T-cell (primary cell): ENCODE data around the gene CNTNAP2. TPM values are rescaled to one million over a fixed set of nuclear protein-coding genes. Genes with fewer than 3 reads are reported as not detected.

ENCODE experiments used
- ATAC-seq, 4 experiments: fragments of 200-7000 bp in 3 of 4; fragments of 150-1000 bp in 1 of 4; cut with Tn5 transposase; replicated peaks in 1 of 4; 1 replicate in 3 of 4; 2 replicates in 1 of 4; pipeline ENCODE4 v1.10.0; 2021; ENCODE audit warnings: moderate library complexity in 3 of 4, mild to moderate bottlenecking in 2 of 4, moderate number of reproducible peaks in 1 of 4
- CTCF ChIA-PET, 2 donors: fragments of 300-600 bp; sonication (Branson Sonifier 250); formaldehyde crosslinking; loops; one replicate each; lab custom pipeline; 2022; ENCODE audit warnings: antibody characterized with exemption in 2 of 2; lab: Charles Lee
- POLR2A ChIA-PET, 2 donors: fragments of 300-600 bp; sonication (Branson Sonifier 250); formaldehyde crosslinking; loops; one replicate each; lab custom pipeline; 2022; ENCODE audit warnings: antibody characterized with exemption in 2 of 2; lab: Charles Lee
- DNase-seq, 35 experiments: peaks; one replicate each; pipeline versions ENCODE4 v3.0.0 to v3.0.0-alpha.2; 2013 to 2023
- H3K27ac ChIP-seq: one replicate; pipeline ENCODE4 v1.5.1; 2013; ENCODE audit warnings: low read length
- H3K27me3 ChIP-seq, 2 experiments: replicated peaks in 1 of 2; 1 replicate in 1 of 2; 2 replicates in 1 of 2; pipeline versions ENCODE4 v1.6.1 to v1.7.0; 2013; ENCODE audit warnings: low read length in 1 of 2, mixed read lengths in 1 of 2; ENCODE audit not compliant: control insufficient read depth in 2 of 2, insufficient read depth in 2 of 2; ENCODE audit errors: extremely low read depth in 1 of 2
- H3K36me3 ChIP-seq, 2 donors: 1 replicate in 1 of 2; 2 replicates in 1 of 2; pipeline versions ENCODE4 v1.6.1 to v1.7.0; 2013; ENCODE audit warnings: low read length in 1 of 2; ENCODE audit not compliant: control insufficient read depth in 2 of 2, insufficient read depth in 1 of 2; ENCODE audit errors: extremely low read depth in 1 of 2
- H3K4me1 ChIP-seq, 2 experiments: 1 replicate in 1 of 2; 2 replicates in 1 of 2; pipeline versions ENCODE4 v1.6.1 to v1.7.0; 2013; ENCODE audit warnings: low read length in 2 of 2, mixed read lengths in 1 of 2; ENCODE audit not compliant: insufficient read depth in 2 of 2, control insufficient read depth in 1 of 2; ENCODE audit errors: extremely low read depth in 1 of 2
- H3K4me3 ChIP-seq, 2 donors: 1 replicate in 1 of 2; 2 replicates in 1 of 2; pipeline versions ENCODE4 v1.5.1 to v1.7.0; 2013; ENCODE audit warnings: mild to moderate bottlenecking in 2 of 2, low read length in 1 of 2, moderate library complexity in 1 of 2; ENCODE audit not compliant: control insufficient read depth in 1 of 2; ENCODE audit errors: extremely low read depth in 1 of 2
- H3K9me3 ChIP-seq: 2 replicates; pipeline ENCODE4 v1.7.0; 2013
- H3K27ac Mint-ChIP-seq, 2 donors: one replicate each; pipeline ENCODE4 v1.8.0; 2020 to 2021; ENCODE audit warnings: mild to moderate bottlenecking in 2 of 2, mixed read lengths in 2 of 2
- H3K27me3 Mint-ChIP-seq, 2 donors: one replicate each; pipeline ENCODE4 v1.8.0; 2021 to 2022; ENCODE audit warnings: mixed read lengths in 2 of 2
- H3K36me3 Mint-ChIP-seq: one replicate; pipeline ENCODE4 v1.8.0; 2021; ENCODE audit warnings: mixed read lengths
- H3K4me1 Mint-ChIP-seq, 3 donors: one replicate each; pipeline ENCODE4 v1.8.0; 2020 to 2022; ENCODE audit warnings: mixed read lengths in 3 of 3, mild to moderate bottlenecking in 1 of 3
- H3K4me3 Mint-ChIP-seq, 3 donors: one replicate each; pipeline ENCODE4 v1.8.0; 2020 to 2022; ENCODE audit warnings: mild to moderate bottlenecking in 3 of 3, mixed read lengths in 3 of 3, moderate library complexity in 3 of 3
- H3K9me3 Mint-ChIP-seq, 3 donors: one replicate each; pipeline ENCODE4 v1.8.0; 2020 to 2022; ENCODE audit warnings: mixed read lengths in 3 of 3
- WGBS: methylation state at CpG from one replicate; pipeline ENCODE4 v1.1.5; 2013; ENCODE audit warnings: missing lambda C conversion rate; ENCODE audit not compliant: insufficient coverage; 5-methylcytosine and 5-hydroxymethylcytosine counted together
- total RNA-seq, 35 experiments: library from RNA in 6 of 35; stranded (reverse) in 6 of 35; fragments of 120-200 nt in 1 of 35; gene quantifications; one replicate each; pipeline versions ENCODE4 v1.2.1 to v1.2.4 and lab custom pipeline; 2013 to 2026

CNTNAP2 gene
- total RNA-seq, 5 donors from 2014 or later (not counting 1 experiment from before 2014, with no cell fraction given) = 0.15 to 0.72 (median 0.21) TPM

GRCh38 chr7:148149730-148150129 lies 2033.1 kb downstream of the CNTNAP2 start:
- no peak overlapping the region for H3K27ac ChIP-seq
- H3K4me1 Mint-ChIP-seq = no peaks in the 10 kb centered on the region
- H3K9me3 ChIP-seq = no peaks in the 10 kb centered on the region
- no peak overlapping the region for H3K4me3 Mint-ChIP-seq
- DNase-seq = no peak
- WGBS = 100% methylated on average over 1 of the region's 3 CpGs
- no peaks in the 10 kb centered on the region for H3K36me3 Mint-ChIP-seq
- no peaks in the 10 kb centered on the region for H3K4me1 ChIP-seq
- peaks cover 0 to 7% of the 10 kb centered on the region in 2 experiments for H3K27me3 ChIP-seq
- no peaks in the 10 kb centered on the region for H3K36me3 ChIP-seq
- ChIA-PET CTCF (no interaction called here), POLR2A (no interaction called here)
- ATAC-seq = no peak
- peaks cover 0 to 5% (median 0%) of the 10 kb centered on the region in 3 donors for H3K9me3 Mint-ChIP-seq
- H3K4me3 ChIP-seq = no peak overlapping the region
- no peak overlapping the region for H3K27ac Mint-ChIP-seq
- H3K27me3 Mint-ChIP-seq = peaks cover 5 to 8% of the 10 kb centered on the region in 2 donors

GRCh38 chr7:148151778-148152177 lies 2035.2 kb downstream of the CNTNAP2 start:
- Mint-ChIP-seq H3K27me3 (peaks cover 5 to 8% of the 10 kb centered on the region in 2 donors), H3K36me3 (no peaks in the 10 kb centered on the region), H3K9me3 (peaks cover 0 to 10% (median 0%) of the 10 kb centered on the region in 3 donors), H3K4me1 (no peaks in the 10 kb centered on the region), H3K4me3 (no peak overlapping the region), H3K27ac (no peak overlapping the region)
- ChIA-PET POLR2A (no interaction called here), CTCF (no interaction called here)
- Histone ChIP-seq H3K36me3 (no peaks in the 10 kb centered on the region), H3K4me3 (no peak overlapping the region), H3K27ac (no peak overlapping the region), H3K9me3 (no peaks in the 10 kb centered on the region), H3K4me1 (no peaks in the 10 kb centered on the region), H3K27me3 (peaks cover 0 to 4% of the 10 kb centered on the region in 2 experiments)
- ATAC-seq (no peak), DNase-seq (no peak)
- WGBS = 83% methylated on average over 1 of the region's 2 CpGs

GRCh38 chr7:148153616-148154284 lies 2037.1 kb downstream of the CNTNAP2 start:
- Mint-ChIP-seq H3K4me1 (no peaks in the 10 kb centered on the region), H3K9me3 (peaks cover 0 to 10% (median 0%) of the 10 kb centered on the region in 3 donors), H3K36me3 (no peaks in the 10 kb centered on the region), H3K27me3 (peaks cover 3 to 5% of the 10 kb centered on the region in 2 donors), H3K27ac (no peak overlapping the region), H3K4me3 (no peak overlapping the region)
- ChIA-PET CTCF (interaction anchor here in 1 of 2 donors (0.6 kb wide), 1 partner anchor 14 kb away, joined by 3 read pairs; no protein-coding TSS in a partner anchor), POLR2A (interaction anchor here in 1 of 2 donors (0.7 kb wide), 1 partner anchor 175 kb away, joined by 4 read pairs; no protein-coding TSS in a partner anchor)
- no peak overlapping the region for H3K27ac ChIP-seq
- DNase-seq (no peak), ATAC-seq (no peak)
- 91% methylated on average over 4 of the region's 6 CpGs for WGBS
- no peaks in the 10 kb centered on the region for H3K36me3 ChIP-seq
- no peaks in the 10 kb centered on the region for H3K4me1 ChIP-seq
- no peak overlapping the region for H3K4me3 ChIP-seq
- H3K27me3 ChIP-seq = peaks cover 0 to 4% of the 10 kb centered on the region in 2 experiments
- no peaks in the 10 kb centered on the region for H3K9me3 ChIP-seq

GRCh38 chr7:148155000-148155399 lies 2038.4 kb downstream of the CNTNAP2 start:
- no peaks in the 10 kb centered on the region for H3K4me1 Mint-ChIP-seq
- ATAC-seq (no peak), DNase-seq (no peak)
- ChIA-PET POLR2A (no interaction called here), CTCF (no interaction called here)
- Histone ChIP-seq H3K27ac (no peak overlapping the region), H3K27me3 (peaks cover 0 to 2% of the 10 kb centered on the region in 2 experiments), H3K36me3 (no peaks in the 10 kb centered on the region), H3K9me3 (no peaks in the 10 kb centered on the region), H3K4me3 (no peak overlapping the region), H3K4me1 (no peaks in the 10 kb centered on the region)
- no peak overlapping the region for H3K27ac Mint-ChIP-seq
- no peak overlapping the region for H3K4me3 Mint-ChIP-seq
- H3K36me3 Mint-ChIP-seq = no peaks in the 10 kb centered on the region
- H3K9me3 Mint-ChIP-seq = peaks cover 0 to 5% (median 0%) of the 10 kb centered on the region in 3 donors
- peaks cover 0 to 3% of the 10 kb centered on the region in 2 donors for H3K27me3 Mint-ChIP-seq
- WGBS = 67% methylated on average over 3 of the region's 9 CpGs

GRCh38 chr7:148155826-148156225 lies 2039.2 kb downstream of the CNTNAP2 start:
- POLR2A ChIA-PET = no interaction called here
- CTCF ChIA-PET = no interaction called here
- no peaks in the 10 kb centered on the region for H3K9me3 ChIP-seq
- Mint-ChIP-seq H3K4me1 (no peaks in the 10 kb centered on the region), H3K27ac (no peak overlapping the region), H3K27me3 (peaks cover 2 to 3% of the 10 kb centered on the region in 2 donors), H3K4me3 (no peak overlapping the region), H3K36me3 (no peaks in the 10 kb centered on the region), H3K9me3 (peaks cover 0 to 8% (median 0%) of the 10 kb centered on the region in 3 donors)
- 74% methylated on average over 6 of the region's 8 CpGs for WGBS
- H3K27ac ChIP-seq = no peak overlapping the region
- no peak overlapping the region for H3K4me3 ChIP-seq
- ATAC-seq (no peak), DNase-seq (no peak)
- no peaks in the 10 kb centered on the region for H3K4me1 ChIP-seq
- no peaks in the 10 kb centered on the region for H3K27me3 ChIP-seq
- H3K36me3 ChIP-seq = no peaks in the 10 kb centered on the region

- Mint-ChIP-seq H3K9me3 (peaks cover 0 to 11% (median 0%) of the 10 kb centered on the region in 3 donors), H3K36me3 (no peaks in the 10 kb centered on the region), H3K4me3 (no peak overlapping the region), H3K4me1 (no peaks in the 10 kb centered on the region), H3K27ac (no peak overlapping the region), H3K27me3 (peaks cover 3 to 6% of the 10 kb centered on the region in 2 donors)
- POLR2A ChIA-PET = no interaction called here
- ATAC-seq = no peak
- CTCF ChIA-PET = no interaction called here
- H3K27me3 ChIP-seq = no peaks in the 10 kb centered on the region
- no peak for DNase-seq
- no peak overlapping the region for H3K4me3 ChIP-seq
- H3K9me3 ChIP-seq = no peaks in the 10 kb centered on the region
- no peak overlapping the region for H3K27ac ChIP-seq
- 80% methylated on average over 6 of the region's 6 CpGs for WGBS
- H3K4me1 ChIP-seq = no peaks in the 10 kb centered on the region
- no peaks in the 10 kb centered on the region for H3K36me3 ChIP-seq
These were observed 2039.6 kb downstream of the CNTNAP2 start for GRCh38 chr7:148156233-148156632.
